Measurements from ENCODE around the gene TMEM225B.
"Not testable (repeated sequence)": the region's sequence is repeated elsewhere in the genome, so short reads cannot be mapped to it uniquely, and the experiment has no call there.

Gene TMEM225B

GRCh38 chr7:99654626-99655025 is 56.6 kb downstream of the TMEM225B start:
- not testable (repeated sequence) for DNase-seq (ENCODE audit: low read depth)

GRCh38 chr7:99657879-99658278 is 59.8 kb downstream of the TMEM225B start:
- DNase-seq (ENCODE audit: low read depth), result not testable (repeated sequence)

Data from activated T-cell treated with anti-CD3 and anti-CD28 coated beads for 1 hour (primary cell).